ENCODE results near the gene REEP5.
"Not testable (repeated sequence)": the region's sequence is repeated elsewhere in the genome, so short reads cannot be mapped to it uniquely, and the experiment has no call there.

The REEP5 gene

DNA sequence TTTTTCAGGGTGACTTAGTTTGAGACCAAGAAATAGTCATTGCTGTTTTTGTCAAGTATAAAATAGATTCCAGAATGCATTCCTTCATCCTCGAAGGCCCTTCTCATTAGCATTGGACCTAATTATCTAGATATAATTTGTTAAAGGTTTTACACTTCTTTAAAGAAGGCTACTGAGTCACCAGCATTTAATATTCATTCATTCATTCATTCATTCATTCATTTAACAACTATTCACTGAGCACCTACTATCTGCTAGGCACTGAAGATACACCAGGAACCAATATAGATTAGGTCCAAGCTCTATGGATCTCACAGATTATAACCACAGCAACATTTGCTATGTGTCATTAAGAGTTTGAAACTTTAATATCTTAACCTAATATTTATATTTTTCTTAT is 11.1 kb upstream of the REEP5 start:
- no peak for DNase-seq (ENCODE audit: low spot score)

DNA sequence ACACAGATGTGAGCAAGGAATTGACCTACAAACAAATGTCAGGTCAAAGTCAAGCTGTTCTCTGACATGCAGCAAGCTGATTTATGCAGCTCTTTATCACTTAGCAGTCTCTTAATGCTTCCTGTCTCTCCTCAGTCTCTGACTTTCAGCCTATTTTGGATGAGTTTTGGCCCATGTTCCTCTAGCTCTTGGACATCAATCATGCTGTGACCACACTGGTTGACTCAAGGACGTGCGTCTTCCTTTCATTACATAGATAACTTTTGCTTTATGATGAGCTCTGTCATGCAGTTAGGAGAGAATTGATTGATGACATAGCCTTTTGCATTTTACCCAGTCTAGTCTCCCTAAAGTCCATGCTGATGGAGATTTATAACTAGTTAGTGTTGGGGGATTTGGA is 9.4 kb upstream of the REEP5 start:
- no peak for DNase-seq (ENCODE audit: low spot score)

DNA sequence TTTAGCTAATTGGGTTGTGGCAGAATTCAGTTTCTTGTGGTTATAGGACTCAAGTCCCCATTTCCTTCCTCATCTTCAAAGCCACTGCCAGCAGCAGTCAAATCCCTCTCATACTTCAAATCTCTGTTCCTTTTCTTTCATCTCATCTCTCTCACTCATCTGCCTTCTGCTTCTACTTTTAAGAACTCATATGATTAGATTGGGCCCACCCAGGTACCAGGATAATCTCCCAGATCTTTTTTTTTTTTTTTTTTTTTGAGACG is 8.0 kb upstream of the REEP5 start:
- no peak for DNase-seq (ENCODE audit: low spot score)

DNA sequence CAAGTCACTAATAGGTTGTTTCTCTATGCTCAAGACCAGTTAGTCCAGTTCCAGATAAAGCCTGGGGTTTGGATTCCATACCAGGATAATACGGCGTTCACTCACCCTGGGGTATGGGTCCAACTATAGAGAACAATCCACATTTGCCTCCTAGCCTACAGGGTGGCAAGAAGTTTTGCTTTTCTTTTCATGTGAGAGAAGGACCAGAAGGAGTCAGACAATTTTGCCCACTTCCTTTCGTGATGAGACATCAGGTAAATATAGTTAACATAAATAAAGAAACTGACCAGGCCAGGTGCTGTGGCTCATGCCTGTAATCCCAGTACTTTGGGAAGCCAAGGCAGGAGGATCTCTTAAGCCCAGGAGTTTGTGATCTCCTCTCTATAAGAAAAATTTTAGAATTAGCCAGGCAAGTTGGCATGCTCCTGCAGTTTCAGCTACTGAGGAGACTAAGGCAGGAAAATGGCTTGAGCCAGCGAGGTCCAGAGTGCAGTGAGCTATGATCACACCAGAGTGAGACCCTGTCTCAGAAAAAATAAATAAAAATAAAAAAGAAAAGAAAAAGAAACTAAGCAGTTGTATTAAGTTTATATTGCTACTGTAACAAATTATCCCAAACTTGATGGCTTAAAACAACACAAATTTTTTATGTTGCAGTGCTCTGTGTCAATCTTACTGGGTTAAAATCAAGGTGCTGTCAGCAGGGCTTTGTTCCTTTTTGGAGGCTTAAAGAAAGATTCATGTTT is 7.5 kb upstream of the REEP5 start:
- DNase-seq (ENCODE audit: low spot score), result no peak

DNA sequence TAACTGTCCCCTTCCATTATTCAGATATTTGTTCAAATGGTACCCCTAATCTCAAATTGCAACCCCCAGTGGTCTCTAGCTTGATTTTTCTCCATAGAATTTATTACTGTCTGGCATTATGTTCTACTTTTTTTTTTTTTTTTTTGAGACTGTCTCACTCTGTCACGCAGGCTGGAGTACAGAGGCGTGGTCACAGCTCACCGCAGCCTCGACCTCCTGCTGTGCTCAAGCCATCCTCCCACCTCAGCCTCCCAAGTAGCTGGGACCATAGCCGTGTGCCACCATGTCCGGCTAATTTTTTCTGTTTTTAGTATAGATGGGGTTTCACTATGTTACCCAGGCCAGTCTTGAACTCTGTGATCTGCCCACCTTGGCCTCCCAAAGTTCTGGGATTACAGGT is 2.0 kb upstream of the REEP5 start:
- no peak for DNase-seq (ENCODE audit: low spot score)

DNA sequence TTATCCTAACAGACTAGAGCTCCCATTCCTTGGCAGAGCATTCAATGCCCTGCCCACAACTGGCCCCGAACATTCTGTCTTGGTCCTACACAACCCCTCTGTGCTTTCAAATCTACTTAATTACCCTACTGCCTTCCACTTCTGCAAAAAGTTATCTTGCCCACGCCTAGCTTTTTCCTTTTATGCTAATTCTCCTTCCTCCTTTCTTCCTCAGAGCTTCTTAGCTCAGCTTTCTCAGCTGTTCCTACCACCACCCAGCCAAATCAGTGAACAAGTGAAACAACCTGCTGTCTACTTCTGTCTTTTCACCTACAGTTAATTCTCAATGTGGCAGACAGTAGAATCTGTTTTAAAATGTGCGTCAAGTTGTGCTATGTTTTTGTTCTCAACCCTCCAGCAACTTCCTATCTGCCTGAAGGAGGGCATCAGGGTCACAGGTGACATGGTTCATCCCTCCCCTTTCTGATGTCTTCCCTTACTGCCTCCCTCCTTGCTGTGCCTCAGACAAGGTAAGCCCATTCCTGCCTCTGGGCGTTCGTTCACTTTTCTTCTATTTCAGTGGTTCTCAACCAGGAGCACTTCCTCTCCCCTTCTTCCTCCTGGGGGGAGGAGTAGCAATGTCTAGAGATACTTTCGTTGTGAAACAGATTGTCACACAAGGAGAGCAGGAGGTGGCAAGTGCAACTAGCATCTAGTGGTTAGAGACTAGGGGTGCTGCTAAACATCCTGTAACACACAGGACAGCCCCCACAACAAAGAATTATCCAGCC is 1.3 kb upstream of the REEP5 start:
- no peak for DNase-seq (ENCODE audit: low spot score)

DNA sequence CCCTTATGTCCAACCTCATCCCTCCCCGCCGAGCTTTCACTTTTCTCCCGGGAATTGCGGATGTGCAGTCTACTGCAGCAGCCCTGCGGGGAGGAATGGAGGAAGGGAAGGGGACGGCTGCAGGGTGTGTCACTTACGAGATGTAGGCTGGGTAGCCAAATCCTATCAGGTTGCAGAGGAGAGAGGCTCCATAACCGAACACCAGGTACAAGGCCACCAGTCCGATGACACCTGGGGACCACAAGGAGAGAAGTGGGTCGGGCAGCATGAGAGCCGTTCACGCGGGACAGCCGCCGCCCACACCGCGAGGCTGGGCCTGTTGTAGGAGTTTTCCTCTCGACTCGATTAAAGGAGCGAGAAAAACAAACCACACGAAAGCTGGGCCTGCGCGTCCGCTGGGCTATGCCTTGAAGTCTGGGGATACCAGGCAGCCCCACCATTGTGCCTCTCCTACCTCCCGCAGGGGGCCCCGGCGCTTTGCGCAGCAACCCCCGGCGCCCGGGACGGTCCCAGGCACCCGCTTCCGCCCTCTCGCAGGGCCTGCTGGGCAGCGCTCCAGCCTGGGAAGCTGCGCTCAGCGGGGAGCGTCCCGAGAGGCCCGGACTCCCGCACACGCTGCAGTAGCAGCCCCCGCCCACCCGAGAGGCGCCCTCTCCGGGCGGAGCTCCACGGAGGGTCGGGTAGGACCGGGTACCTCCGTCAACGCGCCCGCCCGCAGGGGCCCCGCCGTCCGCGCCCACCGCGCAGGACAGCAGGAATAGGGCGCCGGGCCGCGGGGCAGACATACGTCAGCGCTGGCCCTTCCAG is 798 bp downstream of the REEP5 start:
- DNase-seq (ENCODE audit: low spot score), result peak; percentile 88

DNA sequence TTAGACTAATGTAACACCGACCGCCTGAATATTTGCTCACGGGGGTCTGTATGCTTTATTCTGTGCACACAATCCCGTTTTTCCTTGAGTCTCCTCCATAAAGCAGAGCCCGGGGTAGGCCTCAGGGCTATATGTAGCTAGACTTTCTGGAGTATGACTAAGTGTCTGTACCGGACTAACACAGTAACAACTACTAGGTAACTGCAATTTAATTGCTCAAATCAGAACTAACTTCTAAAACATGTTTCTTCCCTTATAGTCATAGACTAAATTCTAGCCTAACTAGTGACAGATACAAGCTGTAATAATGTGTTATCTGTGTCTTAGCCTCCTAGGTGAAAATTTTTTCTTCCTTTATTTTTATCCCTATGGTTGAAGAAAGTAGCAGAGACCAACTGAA is 2.1 kb downstream of the REEP5 start:
- DNase-seq (ENCODE audit: low spot score), result no peak

DNA sequence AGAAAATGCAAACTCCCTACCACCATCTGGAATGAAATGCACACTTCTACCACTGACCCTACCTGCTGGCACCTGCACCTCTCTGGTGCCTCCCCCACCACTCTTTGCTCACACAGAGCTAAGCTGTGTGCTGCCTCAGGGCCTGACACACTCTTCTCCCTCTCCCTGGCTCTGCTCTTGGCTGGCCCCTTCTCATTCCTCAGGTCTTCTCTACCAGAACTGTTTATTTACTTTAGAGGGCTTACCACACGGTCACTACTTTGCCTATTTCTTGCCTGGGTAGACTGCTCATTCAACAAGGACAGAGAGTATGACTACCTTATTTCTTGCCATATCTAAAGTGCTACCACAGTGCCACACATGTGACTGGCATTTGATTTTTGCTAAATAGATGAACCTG is 3.3 kb downstream of the REEP5 start:
- no peak for DNase-seq (ENCODE audit: low spot score)

DNA sequence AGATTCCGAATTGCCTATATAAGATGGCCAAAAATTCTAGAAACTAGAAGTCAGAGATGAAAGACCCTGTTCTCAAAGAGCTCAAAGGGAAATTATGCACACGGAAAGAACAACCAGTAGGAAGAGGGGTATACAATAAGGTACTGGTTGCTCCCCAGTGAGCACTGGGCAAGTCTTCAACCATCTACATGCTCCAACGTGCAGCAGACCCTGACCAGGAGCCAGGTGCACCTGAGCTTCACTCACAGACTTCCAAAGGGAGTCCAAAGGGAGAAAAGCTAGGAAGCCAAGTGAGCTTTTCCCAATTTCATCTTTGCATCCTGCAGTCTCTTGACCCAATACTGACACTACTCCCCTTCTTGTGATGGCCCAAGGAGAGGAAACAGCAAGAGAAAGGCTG is 3.9 kb downstream of the REEP5 start:
- no peak for DNase-seq (ENCODE audit: low spot score)

DNA sequence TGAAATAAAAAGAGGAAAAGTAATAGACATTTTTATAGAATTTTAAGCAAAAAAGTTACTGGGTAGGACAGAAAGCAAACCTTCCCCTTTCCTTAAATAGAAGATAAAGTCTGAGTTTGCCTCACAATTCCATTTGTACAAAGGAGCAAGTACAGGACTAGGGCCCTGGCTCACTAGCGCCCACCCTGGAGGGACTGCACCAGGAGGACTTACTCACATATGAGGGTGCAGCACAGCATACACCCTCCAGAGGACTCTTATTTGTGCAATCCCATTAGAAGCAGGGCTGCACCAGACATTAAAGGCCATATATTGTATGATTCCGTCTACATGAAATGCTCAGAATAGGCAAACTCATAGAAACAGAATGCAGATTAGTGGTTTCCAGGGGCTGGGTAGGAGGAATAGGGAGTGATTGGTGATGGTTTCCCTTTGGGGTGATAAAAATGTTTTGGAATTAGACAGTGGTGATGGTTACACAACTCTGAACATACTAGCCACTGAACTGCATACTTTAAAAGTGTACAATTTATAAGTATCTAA is 4.5 kb downstream of the REEP5 start:
- no peak for DNase-seq (ENCODE audit: low spot score)

DNA sequence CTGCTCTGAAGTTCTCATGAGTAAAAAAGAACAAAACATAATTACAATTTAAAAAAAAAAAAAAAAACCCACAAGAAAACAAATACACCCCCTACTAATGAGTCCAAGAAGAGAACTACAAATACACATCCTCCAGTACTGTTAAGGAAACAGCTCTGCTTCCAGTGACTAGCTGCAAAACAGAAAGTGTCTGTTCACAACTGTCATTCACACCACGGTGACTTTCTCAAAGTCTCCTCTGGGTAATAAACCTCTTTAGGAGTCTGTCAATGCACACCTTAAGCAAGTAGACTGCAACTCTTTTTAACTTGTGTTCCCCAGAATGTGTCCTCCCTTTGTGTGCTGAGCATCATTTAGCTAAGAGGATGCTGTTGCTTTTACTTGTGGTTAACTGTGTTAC is 6.2 kb downstream of the REEP5 start:
- DNase-seq (ENCODE audit: low spot score), result no peak

DNA sequence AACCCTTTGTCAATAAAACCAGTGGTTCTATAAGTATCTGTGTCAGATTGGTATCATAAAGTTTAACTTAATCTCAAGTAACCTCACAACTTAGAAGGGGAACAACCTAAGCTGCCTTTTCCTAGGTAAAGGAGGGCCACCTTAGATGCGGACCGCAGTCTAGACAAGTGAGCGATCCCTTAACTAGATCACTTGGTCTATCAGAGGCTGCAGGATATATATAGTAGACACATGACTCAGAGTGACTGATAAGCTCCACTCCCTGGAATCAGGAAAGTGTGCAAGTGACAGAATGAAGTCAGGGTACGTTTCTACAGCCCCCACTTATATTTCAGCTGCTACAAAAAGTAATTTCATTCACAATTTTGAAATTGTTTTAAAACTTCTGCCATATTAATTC is 7.4 kb downstream of the REEP5 start:
- DNase-seq (ENCODE audit: low spot score), result no peak

DNA sequence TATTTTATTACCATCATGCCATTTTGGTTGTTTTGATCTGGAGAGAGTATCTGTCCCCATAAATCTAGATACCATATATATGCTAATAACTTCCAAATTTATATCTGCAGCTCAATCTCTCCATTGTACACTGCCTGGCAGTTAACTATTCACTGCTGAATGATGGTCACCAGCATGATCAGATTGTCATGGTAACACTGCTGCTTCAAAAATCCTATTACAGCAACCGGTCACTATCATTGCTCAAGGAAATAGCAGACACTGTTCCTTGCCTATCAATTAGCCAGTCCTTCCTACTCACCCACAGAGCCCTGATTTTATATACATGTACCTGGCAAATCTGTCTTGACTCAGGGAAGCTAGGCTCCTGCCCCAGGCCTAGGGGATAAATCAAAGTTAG is 11.5 kb downstream of the REEP5 start:
- no peak for DNase-seq (ENCODE audit: low spot score)

DNA sequence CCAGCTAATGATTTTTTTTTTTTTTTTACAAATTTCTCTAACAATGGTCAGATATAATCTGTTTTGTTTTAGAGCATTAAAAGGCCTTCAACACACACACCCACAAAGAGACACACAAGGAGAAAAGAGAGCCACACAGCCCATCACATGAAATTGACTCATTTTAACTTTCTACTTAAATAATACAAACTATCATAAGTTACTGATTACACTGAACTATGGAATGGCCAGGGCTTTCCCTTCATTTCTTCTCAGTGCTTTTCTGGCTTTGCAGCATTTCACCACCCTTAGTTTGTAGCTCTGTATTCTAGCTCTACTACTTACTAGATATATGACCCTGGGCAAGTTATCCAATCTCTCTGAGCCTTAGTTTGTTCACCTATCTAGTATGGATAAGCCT is 13.2 kb downstream of the REEP5 start:
- no peak for DNase-seq (ENCODE audit: low spot score)

DNA sequence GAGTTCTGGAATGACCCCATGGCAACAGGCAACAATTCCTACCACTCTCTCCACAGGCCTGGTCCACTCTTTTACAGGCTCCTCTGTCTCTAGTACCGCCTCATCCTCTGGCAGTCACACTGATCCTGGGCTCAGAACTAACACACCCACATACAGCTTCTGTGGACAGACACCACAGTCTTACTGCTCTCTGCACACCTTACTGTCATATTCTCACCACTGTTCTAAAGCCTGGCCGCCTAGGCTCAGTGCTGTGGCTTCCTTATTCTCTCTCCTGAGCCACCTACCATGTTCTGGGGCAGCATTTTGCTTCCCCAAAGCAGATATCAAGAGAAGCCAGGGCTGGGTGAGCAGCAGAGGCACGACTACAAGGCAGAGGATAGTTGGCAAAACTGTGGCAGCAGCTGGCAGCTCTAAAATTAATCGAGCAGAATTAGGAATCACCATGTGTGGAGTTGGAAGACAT is 14.8 kb downstream of the REEP5 start:
- no peak for DNase-seq (ENCODE audit: low spot score)

DNA sequence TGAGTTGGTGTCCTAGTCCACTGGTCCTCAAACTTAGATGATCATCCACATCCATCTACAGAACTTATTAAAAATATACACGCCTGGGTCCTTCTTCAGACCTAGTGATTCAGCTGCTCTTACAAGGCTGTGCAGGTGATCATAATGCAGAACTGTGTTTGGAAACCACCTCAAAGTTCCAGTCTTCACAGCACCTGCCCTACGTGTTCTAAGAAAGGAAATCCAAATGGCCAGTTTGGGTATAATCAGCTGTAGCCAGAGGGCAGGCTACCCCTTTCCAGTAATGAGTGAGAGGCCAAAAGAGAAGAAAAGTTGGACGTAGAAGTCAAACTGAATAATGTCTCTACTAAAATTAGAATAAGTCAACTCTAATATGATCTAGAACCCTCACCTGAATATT is 15.4 kb downstream of the REEP5 start:
- no peak for DNase-seq (ENCODE audit: low spot score)

DNA sequence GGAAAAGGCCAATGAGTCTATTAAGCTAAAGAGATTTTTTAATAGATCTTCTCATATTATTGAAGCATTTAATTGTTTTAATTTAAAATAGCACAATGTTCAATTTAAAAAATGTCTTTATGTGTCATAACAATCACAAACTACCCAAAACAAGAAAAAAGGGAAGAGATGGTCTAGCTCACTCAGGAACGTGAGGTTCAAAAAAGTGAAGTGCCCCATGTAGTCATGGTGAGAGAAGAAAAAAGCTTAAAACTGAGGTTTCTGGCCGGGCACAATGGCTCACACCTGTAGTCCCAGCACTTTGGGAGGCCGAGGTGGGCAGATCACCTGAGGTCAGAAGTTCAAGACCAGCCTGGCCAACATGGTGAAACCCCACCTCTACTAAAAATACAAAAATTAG is 17.0 kb downstream of the REEP5 start:
- not testable (repeated sequence) for DNase-seq (ENCODE audit: low spot score)

DNA sequence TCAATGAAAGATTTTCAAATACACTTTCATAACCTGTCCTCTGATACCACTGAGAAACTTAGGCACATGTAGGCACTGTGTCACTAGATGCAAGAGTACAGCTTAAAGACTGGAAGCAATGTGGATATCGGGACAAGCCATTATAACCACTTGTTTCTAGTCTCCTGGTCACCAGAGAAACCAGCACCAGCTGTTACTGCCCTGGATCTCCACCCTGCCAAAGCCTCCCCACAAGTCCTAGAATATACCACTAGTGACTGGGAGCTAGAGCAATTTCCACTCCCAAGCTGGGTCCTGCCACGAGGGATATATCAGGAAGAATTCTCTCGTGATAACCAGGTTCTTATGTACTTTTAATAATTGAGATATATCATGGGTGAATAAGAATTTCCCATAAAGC is 19.5 kb downstream of the REEP5 start:
- DNase-seq (ENCODE audit: low spot score), result no peak

DNA sequence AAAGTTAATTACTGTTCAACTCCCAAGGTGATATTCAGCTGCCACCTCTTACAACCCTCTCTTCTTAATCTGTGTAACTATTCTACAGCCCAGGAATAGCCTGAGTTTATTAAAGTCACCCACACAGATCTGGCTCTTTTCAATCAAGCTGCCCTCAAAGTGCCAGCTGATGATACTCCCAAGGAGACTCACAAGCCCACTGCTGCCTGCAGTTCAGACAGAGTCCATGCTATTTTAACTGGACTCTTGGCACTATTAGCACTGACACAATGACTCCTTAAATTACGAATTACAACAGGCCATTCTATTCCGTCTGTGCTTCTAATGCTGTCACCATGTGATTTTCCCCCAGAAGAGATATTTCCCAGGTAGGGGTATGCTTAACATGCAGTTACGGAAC is 26.3 kb downstream of the REEP5 start:
- no peak for DNase-seq (ENCODE audit: low spot score)

DNA sequence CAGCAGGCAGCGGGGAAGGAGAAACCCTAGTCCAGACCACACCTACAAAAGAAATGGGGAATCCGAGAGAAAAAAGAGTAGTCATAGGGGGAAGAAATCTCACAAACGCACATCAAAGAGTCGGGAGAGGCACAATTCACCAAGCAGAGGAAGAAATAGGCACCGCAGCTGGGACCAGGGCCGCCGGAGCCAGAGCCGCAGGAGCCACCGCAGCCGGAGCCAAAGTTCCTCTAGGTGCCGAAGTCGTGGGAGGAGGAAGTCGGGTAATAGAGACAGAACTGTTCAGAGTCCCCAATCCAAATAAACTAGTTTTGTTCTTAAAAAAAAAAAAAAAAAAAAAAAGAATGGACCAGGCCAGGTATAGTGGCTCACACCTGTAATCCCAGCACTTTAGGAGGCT is 29.3 kb downstream of the REEP5 start:
- DNase-seq (ENCODE audit: low spot score), result no peak

DNA sequence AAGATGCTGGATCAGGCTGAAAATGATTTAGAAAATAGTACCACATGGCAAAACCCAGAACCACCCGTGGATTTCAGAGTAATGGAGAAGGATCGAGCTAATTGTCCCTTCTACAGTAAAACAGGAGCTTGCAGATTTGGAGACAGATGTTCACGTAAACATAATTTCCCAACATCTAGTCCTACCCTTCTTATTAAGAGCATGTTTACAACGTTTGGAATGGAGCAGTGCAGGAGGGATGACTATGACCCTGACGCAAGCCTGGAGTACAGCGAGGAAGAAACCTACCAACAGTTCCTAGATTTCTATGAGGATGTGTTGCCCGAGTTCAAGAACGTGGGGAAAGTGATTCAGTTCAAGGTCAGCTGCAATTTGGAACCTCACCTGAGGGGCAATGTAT is 30.0 kb downstream of the REEP5 start:
- not testable (repeated sequence) for DNase-seq (ENCODE audit: low spot score)

DNA sequence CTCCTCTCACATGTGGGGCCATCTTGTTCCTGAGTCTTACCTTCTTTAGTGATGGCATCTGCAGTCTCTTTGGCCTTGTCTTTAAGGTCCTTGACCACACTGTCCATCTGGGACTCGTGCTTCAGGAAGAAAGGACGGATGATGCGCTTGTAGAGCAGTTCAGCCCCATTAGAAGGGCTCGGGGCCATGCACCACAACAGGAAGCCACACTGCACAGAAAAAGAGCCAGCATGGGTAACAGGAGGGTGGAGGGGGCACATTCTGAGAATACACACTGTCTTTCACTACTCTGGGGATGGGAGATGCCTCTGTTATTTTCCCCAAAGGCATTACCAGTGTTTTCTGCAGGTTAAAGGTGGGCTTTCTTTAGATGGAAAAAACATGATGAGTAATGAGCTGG is 35.1 kb downstream of the REEP5 start:
- DNase-seq (ENCODE audit: low spot score), result no peak
